HEK293 (cell line): ENCODE measurements around the gene SLC35G1.
A peak's percentile ranks its signal among the peaks of the same experiment; 100 is the strongest.

Experiments used
- FEZF1 ChIP-seq: fragments of 450-650 bp; formaldehyde crosslinking; IDR thresholded peaks from 2 replicates; pipeline ENCODE4 v1.5.1; 2016; ENCODE audit warnings: missing biosample characterization, missing genetic modification characterization
- GLIS1 ChIP-seq: fragments of 450-650 bp; formaldehyde crosslinking; IDR thresholded peaks from 2 replicates; pipeline ENCODE4 v1.5.1; 2016; ENCODE audit warnings: missing biosample characterization, missing genetic modification characterization
- HIC1 ChIP-seq: fragments of 450-650 bp; formaldehyde crosslinking; IDR thresholded peaks from 2 replicates; pipeline ENCODE4 v1.5.1; 2016; ENCODE audit warnings: missing biosample characterization, missing genetic modification characterization
- MZF1 ChIP-seq: fragments of 450-650 bp; formaldehyde crosslinking; IDR thresholded peaks from 2 replicates; pipeline ENCODE4 v1.5.1; 2017; ENCODE audit warnings: missing biosample characterization, missing genetic modification characterization, borderline replicate concordance
- WT1 ChIP-seq: fragments of 450-650 bp; formaldehyde crosslinking; IDR thresholded peaks from 2 replicates; pipeline ENCODE4 v1.5.1; 2016; ENCODE audit warnings: missing biosample characterization, missing genetic modification characterization
- ZBTB17 ChIP-seq: fragments of 450-650 bp; formaldehyde crosslinking; IDR thresholded peaks from 2 replicates; pipeline ENCODE4 v1.5.1; 2016; ENCODE audit warnings: missing biosample characterization, missing genetic modification characterization
- ZBTB20 ChIP-seq: fragments of 450-650 bp; formaldehyde crosslinking; IDR thresholded peaks from 2 replicates; pipeline ENCODE4 v1.5.1; 2016; ENCODE audit warnings: missing biosample characterization, missing genetic modification characterization
- ZBTB7A ChIP-seq: fragments of 450-650 bp; formaldehyde crosslinking; IDR thresholded peaks from 2 replicates; pipeline ENCODE4 v1.5.1; 2016; ENCODE audit warnings: low read depth, missing biosample characterization, missing genetic modification characterization
- ZNF157 ChIP-seq: fragments of 450-650 bp; formaldehyde crosslinking; IDR thresholded peaks from 2 replicates; pipeline ENCODE4 v1.5.1; 2016; ENCODE audit warnings: missing biosample characterization, missing genetic modification characterization
- ZNF174 ChIP-seq: fragments of 450-650 bp; formaldehyde crosslinking; IDR thresholded peaks from 2 replicates; pipeline ENCODE4 v1.5.0; 2017; ENCODE audit warnings: missing biosample characterization, mild to moderate bottlenecking, missing genetic modification characterization
- ZNF19 ChIP-seq: fragments of 450-650 bp; formaldehyde crosslinking; IDR thresholded peaks from 2 replicates; pipeline ENCODE4; 2016; ENCODE audit warnings: missing biosample characterization, missing genetic modification characterization, low read depth
- ZNF211 ChIP-seq: fragments of 450-650 bp; formaldehyde crosslinking; IDR thresholded peaks from 2 replicates; pipeline ENCODE4 v1.5.1; 2016; ENCODE audit warnings: low read depth, missing biosample characterization, missing genetic modification characterization
- ZNF302 ChIP-seq: fragments of 450-650 bp; formaldehyde crosslinking; IDR thresholded peaks from 2 replicates; pipeline ENCODE4 v1.5.1; 2016; ENCODE audit warnings: missing biosample characterization, missing genetic modification characterization, low read depth
- ZNF335 ChIP-seq: fragments of 450-650 bp; formaldehyde crosslinking; conservative IDR thresholded peaks from 2 replicates; pipeline ENCODE4 v1.5.1; 2016; ENCODE audit warnings: missing biosample characterization, missing genetic modification characterization
- ZNF426 ChIP-seq: fragments of 450-650 bp; formaldehyde crosslinking; IDR thresholded peaks from 2 replicates; pipeline ENCODE4 v1.5.1; 2017; ENCODE audit warnings: missing biosample characterization, missing genetic modification characterization, mild to moderate bottlenecking, inconsistent platforms, moderate library complexity
- ZNF449 ChIP-seq: fragments of 450-650 bp; formaldehyde crosslinking; IDR thresholded peaks from 2 replicates; pipeline ENCODE4 v1.5.1; 2017; ENCODE audit warnings: missing biosample characterization, mild to moderate bottlenecking, missing genetic modification characterization, moderate library complexity
- ZNF530 ChIP-seq: fragments of 450-650 bp; formaldehyde crosslinking; IDR thresholded peaks from 2 replicates; pipeline ENCODE4 v1.5.1; 2016; ENCODE audit warnings: low read depth, missing biosample characterization, missing genetic modification characterization
- ZNF596 ChIP-seq: fragments of 450-650 bp; IDR thresholded peaks from 2 replicates; pipeline ENCODE4 v1.5.0; 2018; ENCODE audit warnings: missing biosample characterization, mild to moderate bottlenecking, missing genetic modification characterization, moderate library complexity
- ZNF626 ChIP-seq: fragments of 450-650 bp; sonication (Bioruptor Pico); formaldehyde crosslinking; IDR thresholded peaks from 2 replicates; pipeline ENCODE4 v1.5.1; 2018; ENCODE audit warnings: missing biosample characterization, missing genetic modification characterization, inconsistent platforms
- ZNF654 ChIP-seq: fragments of 450-650 bp; formaldehyde crosslinking; IDR thresholded peaks from 2 replicates; pipeline ENCODE4 v1.5.1; 2016; ENCODE audit warnings: low read depth, missing biosample characterization, missing genetic modification characterization
- ZNF664 ChIP-seq: fragments of 450-650 bp; formaldehyde crosslinking; IDR thresholded peaks from 2 replicates; pipeline ENCODE4 v1.5.1; 2016; ENCODE audit warnings: missing biosample characterization, missing genetic modification characterization
- ZNF692 ChIP-seq: fragments of 450-650 bp; formaldehyde crosslinking; IDR thresholded peaks from 2 replicates; pipeline ENCODE4 v1.5.1; 2016; ENCODE audit warnings: missing biosample characterization, missing genetic modification characterization
- ZNF701 ChIP-seq: fragments of 450-650 bp; formaldehyde crosslinking; IDR thresholded peaks from 2 replicates; pipeline ENCODE4 v1.5.1; 2016; ENCODE audit warnings: missing biosample characterization, missing genetic modification characterization
- ZNF76 ChIP-seq: fragments of 450-650 bp; formaldehyde crosslinking; IDR thresholded peaks from 2 replicates; pipeline ENCODE4; 2016; ENCODE audit warnings: low read depth, missing biosample characterization, missing genetic modification characterization, borderline replicate concordance
- ZNF777 ChIP-seq: fragments of 450-650 bp; formaldehyde crosslinking; IDR thresholded peaks from 2 replicates; pipeline ENCODE4 v1.5.1; 2017; ENCODE audit warnings: missing biosample characterization, missing genetic modification characterization, borderline replicate concordance
- ZSCAN30 ChIP-seq: fragments of 450-650 bp; IDR thresholded peaks from 2 replicates; pipeline ENCODE4 v1.5.1; 2018; ENCODE audit warnings: missing biosample characterization, mild to moderate bottlenecking, missing genetic modification characterization, moderate library complexity
- ZSCAN5A ChIP-seq: fragments of 450-650 bp; formaldehyde crosslinking; IDR thresholded peaks from 2 replicates; pipeline ENCODE4 v1.5.1; 2016; ENCODE audit warnings: missing biosample characterization, missing genetic modification characterization
- TF ChIP-seq, protein P1 (sequence below): fragments of 450-650 bp; formaldehyde crosslinking; IDR thresholded peaks from 2 replicates; pipeline ENCODE4; 2016; ENCODE audit warnings: missing biosample characterization, missing genetic modification characterization
- TF ChIP-seq, protein P2 (sequence below): fragments of 450-650 bp; formaldehyde crosslinking; IDR thresholded peaks from 2 replicates; pipeline ENCODE4 v1.5.1; 2016; ENCODE audit warnings: missing biosample characterization, missing genetic modification characterization

Gene SLC35G1

DNA sequence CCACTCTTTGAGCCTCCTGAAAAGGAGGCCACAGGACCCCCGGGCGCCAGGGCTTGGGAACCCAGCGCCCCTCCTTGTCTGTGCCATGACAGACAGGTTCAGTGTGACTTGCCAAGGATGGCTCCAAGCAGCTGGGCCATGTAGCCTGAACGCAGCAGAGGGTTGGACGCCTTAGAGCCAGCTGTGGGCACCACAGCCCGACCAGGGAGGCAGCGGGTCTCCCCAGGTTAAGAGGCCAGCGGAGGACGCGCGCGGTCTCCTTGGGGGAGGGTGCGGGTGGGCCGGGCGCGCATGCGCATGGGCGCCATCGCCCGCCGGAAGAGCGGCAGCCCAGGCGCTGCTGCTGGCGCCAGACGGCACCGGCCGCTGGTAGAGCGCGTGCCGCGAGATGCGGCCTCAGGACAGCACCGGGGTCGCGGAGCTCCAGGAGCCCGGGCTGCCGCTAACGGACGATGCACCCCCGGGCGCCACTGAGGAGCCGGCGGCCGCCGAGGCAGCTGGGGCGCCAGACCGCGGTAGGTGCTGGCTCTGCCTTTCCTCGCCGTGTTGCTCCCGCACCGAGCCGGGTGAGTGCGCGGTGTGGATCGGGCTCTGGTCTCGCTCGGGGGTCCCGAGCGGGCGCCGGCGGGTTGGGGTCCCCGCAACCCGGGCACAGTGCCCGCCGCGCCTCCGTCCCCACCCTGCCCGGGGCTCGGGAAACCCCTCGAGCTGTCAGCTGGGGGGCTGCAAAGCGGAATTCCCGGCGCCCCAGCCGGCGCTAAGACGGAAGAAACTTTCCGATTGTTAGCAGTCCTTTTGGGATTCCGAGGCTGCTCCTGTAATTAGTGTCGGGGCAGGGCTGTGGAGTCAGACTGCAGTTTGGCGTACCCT, at the start of gene SLC35G1 (continued):
- TF ChIP-seq ZNF626 (tag by site-specific recombination) (no peak), ZNF701 (no peak), ZNF449 (tag by site-specific recombination) (peak; percentile 79), ZNF19 (tag by site-specific recombination) (no peak), ZNF302 (tag by site-specific recombination) (no peak), ZNF530 (tag by site-specific recombination) (no peak), ZSCAN30 (peak; percentile 97), ZNF157 (tag by site-specific recombination) (no peak), ZNF692 (tag by site-specific recombination) (0 out of 2 replicates have a peak, but pooled peaks have one; percentile 12), WT1 (tag by site-specific recombination) (no peak; the same call in 1 of the 2 replicates), ZNF426 (tag by site-specific recombination) (no peak), GLIS1 (tag by site-specific recombination) (peak; percentile 55), MZF1 (tag by site-specific recombination) (no peak), ZNF777 (peak; percentile 63), ZBTB7A (tag by site-specific recombination) (0 out of 2 replicates have a peak, but pooled peaks have one; percentile 52), HIC1 (tag by site-specific recombination) (peak; percentile 67; the same call in 1 of the 2 replicates), ZNF664 (no peak), ZNF335 (tag by site-specific recombination) (peak; percentile 87), ZNF211 (tag by site-specific recombination) (no peak), ZBTB20 (peak; percentile 64; the same call in 1 of the 2 replicates), ZSCAN5A (tag by site-specific recombination) (0 out of 2 replicates have a peak, but pooled peaks have one; percentile 15), ZNF174 (tag by site-specific recombination) (no peak), ZNF596 (tag by site-specific recombination) (peak; percentile 57; the same call in 1 of the 2 replicates), ZNF76 (tag by site-specific recombination) (0 out of 2 replicates have a peak, but pooled peaks have one; percentile 12), ZBTB17 (peak; percentile 61), ZNF654 (tag by site-specific recombination) (no peak), FEZF1 (0 out of 2 replicates have a peak, but pooled peaks have one; percentile 21)
- TF ChIP-seq, protein P1, sequence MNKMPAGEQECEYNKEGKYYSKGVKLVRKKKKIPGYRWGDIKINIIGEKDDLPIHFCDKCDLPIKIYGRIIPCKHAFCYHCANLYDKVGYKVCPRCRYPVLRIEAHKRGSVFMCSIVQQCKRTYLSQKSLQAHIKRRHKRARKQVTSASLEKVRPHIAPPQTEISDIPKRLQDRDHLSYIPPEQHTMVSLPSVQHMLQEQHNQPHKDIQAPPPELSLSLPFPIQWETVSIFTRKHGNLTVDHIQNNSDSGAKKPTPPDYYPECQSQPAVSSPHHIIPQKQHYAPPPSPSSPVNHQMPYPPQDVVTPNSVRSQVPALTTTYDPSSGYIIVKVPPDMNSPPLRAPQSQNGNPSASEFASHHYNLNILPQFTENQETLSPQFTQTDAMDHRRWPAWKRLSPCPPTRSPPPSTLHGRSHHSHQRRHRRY: no peak
- TF ChIP-seq, protein P2, sequence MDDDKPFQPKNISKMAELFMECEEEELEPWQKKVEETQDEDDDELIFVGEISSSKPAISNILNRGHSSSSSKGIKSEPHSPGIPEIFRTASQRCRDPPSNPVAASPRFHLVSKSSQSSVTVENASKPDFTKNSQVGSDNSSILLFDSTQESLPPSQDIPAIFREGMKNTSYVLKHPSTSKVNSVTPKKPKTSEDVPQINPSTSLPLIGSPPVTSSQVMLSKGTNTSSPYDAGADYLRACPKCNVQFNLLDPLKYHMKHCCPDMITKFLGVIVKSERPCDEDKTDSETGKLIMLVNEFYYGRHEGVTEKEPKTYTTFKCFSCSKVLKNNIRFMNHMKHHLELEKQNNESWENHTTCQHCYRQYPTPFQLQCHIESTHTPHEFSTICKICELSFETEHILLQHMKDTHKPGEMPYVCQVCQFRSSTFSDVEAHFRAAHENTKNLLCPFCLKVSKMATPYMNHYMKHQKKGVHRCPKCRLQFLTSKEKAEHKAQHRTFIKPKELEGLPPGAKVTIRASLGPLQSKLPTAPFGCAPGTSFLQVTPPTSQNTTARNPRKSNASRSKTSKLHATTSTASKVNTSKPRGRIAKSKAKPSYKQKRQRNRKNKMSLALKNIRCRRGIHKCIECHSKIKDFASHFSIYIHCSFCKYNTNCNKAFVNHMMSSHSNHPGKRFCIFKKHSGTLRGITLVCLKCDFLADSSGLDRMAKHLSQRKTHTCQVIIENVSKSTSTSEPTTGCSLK (tag by site-specific recombination): no peak
